ENCODE results near the gene DCP1B. TPM values are rescaled to one million over a fixed set of nuclear protein-coding genes. Genes with fewer than 3 reads are reported as not detected.

Gene DCP1B
- total and polyA plus RNA-seq, 11 donors: 1.3 to 5.7 (median 2.4) TPM

GRCh38 chr12:1939801-1940607 is 64.3 kb downstream of the DCP1B start:
- ATAC-seq: peak; percentile 72 to 84 (median 78)
- peak; percentile 81 to 92 (median 84) for DNase-seq
- Histone ChIP-seq H3K27ac (peak overlapping the region in 2 of 12 donors; percentile 18 to 78), H3K4me1 (peaks cover 0 to 29% (median 8%) of the 10 kb centered on the region in 12 donors), H3K9me3 (peaks cover 0 to 2% (median 0%) of the 10 kb centered on the region in 12 donors), H3K27me3 (no peaks in the 10 kb centered on the region), H3K36me3 (peaks cover 0 to 46% (median 11%) of the 10 kb centered on the region in 9 donors), H3K4me3 (peak overlapping the region in 2 of 12 donors; percentile 10 to 25)
- WGBS, 4 donors: 28 to 33% (median 32%) methylated on average over 16 of the region's 16 CpGs
- intact Hi-C loops (cut with DNase I): loop anchor here (1.0 to 5.0 kb wide), 8 partner anchors 139 to 308 kb away; no protein-coding TSS in a partner anchor
- peak in 11 of 12 donors; percentile 92 to 99 (median 97) for TF ChIP-seq CTCF (IDR thresholded peaks at IDR 0.05)
- TF ChIP-seq POLR2A (IDR thresholded peaks at IDR 0.05): no peak

- TF ChIP-seq CTCF (IDR thresholded peaks at IDR 0.05) (no peak), POLR2A (IDR thresholded peaks at IDR 0.05) (no peak)
- ATAC-seq (no peak), DNase-seq (no peak)
- peaks cover 0 to 29% (median 8%) of the 10 kb centered on the region in 12 donors for H3K4me1 ChIP-seq
- intact Hi-C loops (cut with DNase I): loop anchor here in 8 of 10 donors (2.0 to 5.0 kb wide), 5 partner anchors 139 to 307 kb away; no protein-coding TSS in a partner anchor
- no peaks in the 10 kb centered on the region for H3K27me3 ChIP-seq
- peak overlapping the region in 1 of 12 donors; percentile 78 for H3K27ac ChIP-seq
- 73 to 81% (median 78%) methylated on average over 10 of the region's 10 CpGs for WGBS, 4 donors
- H3K4me3 ChIP-seq: peak overlapping the region in 1 of 12 donors; percentile 10
- peaks cover 0 to under 1% (median 0%) of the 10 kb centered on the region in 12 donors for H3K9me3 ChIP-seq
- H3K36me3 ChIP-seq: peaks cover 0 to 44% (median 11%) of the 10 kb centered on the region in 9 donors
Measured at GRCh38 chr12:1939331-1939730, 64.9 kb downstream of the DCP1B start.

GRCh38 chr12:1937481-1938224 is 66.6 kb downstream of the DCP1B start:
- Histone ChIP-seq H3K36me3 (peaks cover 0 to 37% (median 11%) of the 10 kb centered on the region in 9 donors), H3K27me3 (no peaks in the 10 kb centered on the region), H3K9me3 (no peaks in the 10 kb centered on the region), H3K4me3 (no peak overlapping the region), H3K27ac (peak overlapping the region in 2 of 12 donors; percentile 69 to 88), H3K4me1 (peaks cover 0 to 41% (median 9%) of the 10 kb centered on the region in 12 donors)
- WGBS, 4 donors: 87 to 90% (median 89%) methylated on average over 9 to 12 of the region's 12 CpGs
- DNase-seq (no peak), ATAC-seq (no peak)
- TF ChIP-seq CTCF (IDR thresholded peaks at IDR 0.05) (no peak), POLR2A (IDR thresholded peaks at IDR 0.05) (no peak)
- intact Hi-C loops (cut with DNase I): loop anchor here in 9 of 10 donors (1.0 to 5.0 kb wide), 7 partner anchors 137 to 305 kb away; no protein-coding TSS in a partner anchor
